Right kidney (tissue), 1 donor: ENCODE results near the gene AMBRA1.
"Not testable (repeated sequence)": the region's sequence is repeated elsewhere in the genome, so short reads cannot be mapped to it uniquely, and the experiment has no call there.

Experiments used
- DNase-seq: peaks from one replicate; pipeline ENCODE4 v3.0.0-alpha.2; 2016

The AMBRA1 gene

GRCh38 chr11:46537121-46537520 is 56.7 kb downstream of the AMBRA1 start:
- DNase-seq = no peak

GRCh38 chr11:46535688-46536087 is 58.1 kb downstream of the AMBRA1 start:
- no peak for DNase-seq

- DNase-seq = no peak
These were observed 59.1 kb downstream of the AMBRA1 start for GRCh38 chr11:46534711-46535110.

- DNase-seq = no peak
These were observed 60.3 kb downstream of the AMBRA1 start for GRCh38 chr11:46533396-46534100.

- DNase-seq = no peak
These were observed 63.8 kb downstream of the AMBRA1 start for GRCh38 chr11:46529928-46530574.

GRCh38 chr11:46529095-46529905 is 64.5 kb downstream of the AMBRA1 start:
- DNase-seq = peak; percentile 32

GRCh38 chr11:46528445-46529094 is 65.3 kb downstream of the AMBRA1 start:
- DNase-seq = no peak

GRCh38 chr11:46527591-46528130 is 66.2 kb downstream of the AMBRA1 start:
- no peak for DNase-seq

GRCh38 chr11:46526216-46527215 is 67.3 kb downstream of the AMBRA1 start:
- DNase-seq = no peak

- no peak for DNase-seq
These were observed 69.5 kb downstream of the AMBRA1 start for GRCh38 chr11:46524201-46524770.

GRCh38 chr11:46523290-46523689 is 70.5 kb downstream of the AMBRA1 start:
- DNase-seq = no peak

GRCh38 chr11:46522682-46523281 is 71.0 kb downstream of the AMBRA1 start:
- DNase-seq = no peak

GRCh38 chr11:46521961-46522681 is 71.7 kb downstream of the AMBRA1 start:
- DNase-seq = no peak

GRCh38 chr11:46520971-46521745 is 72.7 kb downstream of the AMBRA1 start:
- no peak for DNase-seq

GRCh38 chr11:46519351-46519750 is 74.5 kb downstream of the AMBRA1 start:
- DNase-seq = no peak

- not testable (repeated sequence) for DNase-seq
These were observed 74.9 kb downstream of the AMBRA1 start for GRCh38 chr11:46518928-46519327.

GRCh38 chr11:46514370-46514769 is 79.5 kb downstream of the AMBRA1 start:
- no peak for DNase-seq

GRCh38 chr11:46513934-46514342 is 79.9 kb downstream of the AMBRA1 start:
- DNase-seq = no peak
